GM18861 (cell line): ENCODE results near the gene TEDC1.
"Not testable (repeated sequence)": the region's sequence is repeated elsewhere in the genome, so short reads cannot be mapped to it uniquely, and the experiment has no call there.

Experiments
- ATAC-seq: cut with Tn5 transposase; IDR thresholded peaks from one replicate; pipeline ENCODE4 v1.9.1; 2021; ENCODE audit not compliant: unreplicated experiment

The TEDC1 gene

GRCh38 chr14:105536051-105536450 is 45.0 kb downstream of the TEDC1 start:
- no peak for ATAC-seq

DNA sequence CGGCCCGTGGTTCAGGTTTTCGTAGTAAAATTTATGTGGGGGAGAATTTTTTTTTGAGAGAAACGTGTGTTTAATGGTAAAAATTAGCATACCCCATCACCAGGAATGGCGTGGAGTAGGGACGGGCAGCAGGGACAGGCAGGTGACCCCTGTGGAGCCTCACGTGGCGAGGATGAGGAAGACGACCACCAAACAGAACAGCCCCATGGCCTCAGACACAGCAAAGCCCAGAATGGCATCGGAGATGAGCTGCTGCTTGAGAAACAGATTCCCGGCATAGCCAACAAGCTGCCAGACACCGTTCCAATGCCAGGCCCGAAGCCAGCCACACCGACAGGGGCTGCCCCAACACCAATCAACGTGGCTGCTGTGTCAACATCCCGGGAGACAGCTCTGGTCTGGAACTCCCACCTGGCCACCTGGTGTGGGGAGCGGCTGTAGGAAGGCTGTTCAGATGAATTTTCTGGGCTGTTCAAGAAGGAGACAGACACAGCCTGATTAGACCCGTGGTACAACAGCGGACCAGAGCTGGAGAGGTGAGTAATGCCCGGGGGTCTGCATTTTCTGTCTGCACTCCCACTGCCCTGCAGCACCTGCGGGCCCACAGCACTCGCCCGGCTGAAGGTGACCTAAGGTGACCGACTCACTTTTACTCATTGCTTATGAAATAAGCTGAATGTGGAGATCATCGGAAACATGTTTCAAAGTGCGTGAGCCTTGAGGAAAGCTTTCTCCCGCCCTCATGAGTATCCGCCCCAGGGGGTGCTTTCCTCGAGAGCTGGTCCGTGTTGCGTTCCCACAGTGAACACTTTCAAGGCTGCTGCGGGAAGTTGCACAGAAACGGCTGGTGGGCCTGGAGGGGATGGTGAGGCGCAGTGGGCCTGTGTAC is 45.9 kb downstream of the TEDC1 start:
- no peak for ATAC-seq

DNA sequence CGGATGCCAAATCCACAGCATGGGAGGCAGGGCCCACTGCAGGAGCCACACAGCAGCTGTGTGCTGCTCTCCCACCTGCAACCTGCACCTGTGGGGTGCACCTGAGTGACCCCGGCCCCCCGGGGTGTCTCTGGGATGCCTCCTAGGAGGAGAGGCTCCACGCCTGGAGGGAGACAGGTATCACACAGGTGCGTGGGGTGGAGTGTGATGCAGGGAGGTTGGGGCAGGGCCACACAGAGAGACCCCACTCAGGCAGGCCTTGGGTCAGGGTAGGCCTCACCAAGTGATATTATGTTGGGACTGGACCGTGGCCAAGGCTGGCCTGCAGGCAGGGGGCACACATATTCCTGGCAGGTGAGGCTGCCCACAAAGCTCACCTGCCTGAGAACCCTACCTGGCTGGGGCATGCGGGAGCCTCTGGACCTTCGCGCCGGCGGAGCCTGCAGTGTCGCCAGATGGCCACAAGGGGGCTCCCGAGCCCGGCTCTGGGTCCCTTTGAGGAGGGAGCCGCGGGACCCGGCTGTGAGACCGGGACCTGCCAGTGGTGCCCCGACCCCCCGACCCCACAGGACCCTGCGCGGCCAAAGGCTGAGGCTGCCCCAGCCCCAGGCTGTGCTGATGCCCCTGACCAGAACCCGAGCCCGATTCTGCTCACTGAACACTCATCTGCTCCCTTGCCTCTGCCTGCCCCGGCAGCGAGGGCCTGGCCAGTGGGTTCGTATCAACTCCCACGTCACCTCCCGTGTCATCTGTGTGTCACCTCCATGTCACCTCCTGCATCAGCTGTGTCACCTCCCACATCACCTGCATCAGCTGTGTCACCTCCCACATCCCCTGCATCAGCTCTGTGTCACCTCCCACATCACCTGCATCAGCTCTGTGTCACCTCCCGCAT is 46.8 kb downstream of the TEDC1 start:
- no peak for ATAC-seq

- no peak for ATAC-seq
These were observed 47.5 kb downstream of the TEDC1 start for GRCh38 chr14:105538481-105539049.

- ATAC-seq: no peak
These were observed 49.8 kb downstream of the TEDC1 start for GRCh38 chr14:105540811-105541210.

DNA sequence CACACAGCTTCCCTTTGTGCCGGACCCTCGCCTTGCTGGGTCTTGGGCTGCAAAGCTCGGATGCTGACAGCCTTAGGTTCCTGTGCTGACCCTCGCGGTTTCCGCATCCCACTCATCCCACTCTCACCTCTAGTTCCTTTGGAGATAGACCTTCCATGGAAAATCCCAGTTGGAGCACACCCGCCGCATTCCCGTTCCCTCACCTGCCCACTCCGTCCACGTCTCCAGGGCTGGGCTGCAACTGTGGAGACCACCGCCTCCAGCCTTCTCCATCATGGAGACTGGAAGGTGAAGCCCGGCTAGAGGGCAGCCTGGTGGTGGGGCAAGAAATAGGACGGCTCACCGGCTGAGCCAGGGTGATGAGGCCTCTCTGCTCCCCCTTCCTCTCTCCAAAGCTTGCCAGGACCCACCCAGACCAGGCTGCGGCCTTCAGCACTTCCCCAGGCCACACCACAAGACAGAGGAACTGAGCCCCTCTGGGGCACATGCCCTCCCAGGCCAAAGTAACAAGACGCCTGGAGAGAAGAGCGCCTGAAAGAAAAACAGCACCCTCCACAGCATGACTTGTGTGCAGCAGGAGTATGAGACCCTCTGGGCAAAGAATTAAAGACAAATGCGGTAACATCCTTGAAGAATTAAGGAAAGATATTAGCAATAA is 50.3 kb downstream of the TEDC1 start:
- no peak for ATAC-seq

DNA sequence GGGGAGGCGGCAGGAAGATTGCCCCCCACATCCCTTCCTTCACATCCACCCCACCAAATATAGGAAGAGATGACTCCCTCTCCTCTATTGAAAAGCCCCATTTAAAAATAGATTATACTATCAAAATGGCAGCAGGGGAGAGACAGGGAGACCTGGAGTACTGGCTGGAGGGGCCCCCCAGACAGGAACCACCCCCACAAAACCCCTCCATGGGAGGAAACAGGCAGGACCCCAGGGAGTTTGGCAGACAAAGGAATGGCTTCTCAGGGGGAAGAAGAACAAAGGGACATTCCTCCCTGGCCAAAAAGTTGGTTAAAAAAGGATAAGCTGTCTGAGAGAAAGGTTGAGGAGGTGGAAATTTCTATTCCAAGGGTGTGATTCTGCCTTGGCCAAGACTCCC is 54.6 kb downstream of the TEDC1 start:
- ATAC-seq: not testable (repeated sequence)

GRCh38 chr14:105546410-105546809 is 55.4 kb downstream of the TEDC1 start:
- ATAC-seq: not testable (repeated sequence)

DNA sequence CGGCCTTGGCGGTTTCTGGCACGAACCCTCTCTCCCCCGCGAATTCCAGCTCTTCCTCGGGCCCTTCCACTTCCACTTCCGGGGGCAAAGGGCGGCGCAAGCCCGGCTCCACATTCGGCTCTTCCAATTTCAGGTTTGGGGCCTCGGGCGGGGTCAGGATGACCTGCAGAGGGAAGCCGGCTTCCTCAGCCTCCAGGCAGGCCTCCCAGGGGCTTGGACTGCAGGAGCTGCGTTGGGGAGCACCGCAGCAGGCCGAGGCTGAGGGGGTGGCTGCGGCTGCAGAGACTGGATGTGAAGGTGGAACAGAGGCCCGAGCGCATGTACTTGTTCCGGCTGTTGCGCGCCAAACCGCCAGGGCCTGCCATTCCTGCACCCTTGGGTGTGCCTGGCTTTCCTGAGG is 56.0 kb downstream of the TEDC1 start:
- ATAC-seq: not testable (repeated sequence)

DNA sequence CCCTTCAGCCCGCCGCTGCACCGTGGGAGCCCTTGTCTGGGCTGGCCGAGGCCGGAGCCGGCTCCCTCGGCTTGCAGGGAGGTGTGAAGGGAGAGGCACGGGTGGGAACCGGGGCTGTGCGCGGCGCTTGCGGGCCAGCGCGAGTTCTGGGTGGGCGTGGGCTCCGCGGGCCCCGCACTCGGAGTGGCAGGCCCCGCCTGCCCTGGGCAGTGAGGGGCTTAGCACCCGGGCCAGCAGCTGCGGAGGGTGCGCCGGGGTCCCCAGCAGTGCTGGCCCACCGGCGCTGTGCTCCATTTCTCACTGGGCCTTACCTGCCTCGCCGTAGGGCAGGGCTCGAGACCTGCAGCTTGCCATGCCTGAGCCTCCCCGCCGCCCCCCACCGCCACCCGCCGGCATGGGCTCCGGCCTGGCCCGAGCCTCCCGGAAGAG is 56.7 kb downstream of the TEDC1 start:
- ATAC-seq: no peak
